Breast epithelium (tissue), 4 donors: ENCODE data around the gene SDK1. TPM values are rescaled to one million over a fixed set of nuclear protein-coding genes. Genes with fewer than 3 reads are reported as not detected.

Source experiments
- DNase-seq, 2 donors: peaks; one replicate each; pipeline ENCODE4 v3.0.0-alpha.2; 2019; ENCODE audit warnings: low spot score in 2 of 2
- H3K27ac ChIP-seq, 2 donors: fragments of 200-600 bp; sonication (generic) in 1 of 2; one replicate each; pipeline ENCODE4 v1.5.1; 2016 to 2019; ENCODE audit warnings: mild to moderate bottlenecking in 1 of 2
- H3K27me3 ChIP-seq, 2 donors: fragments of 200-600 bp; sonication (generic) in 1 of 2; one replicate each; pipeline versions ENCODE4 v1.5.1 to v1.6.0; 2017 to 2019; ENCODE audit warnings: control low read depth in 1 of 2, mild to moderate bottlenecking in 1 of 2
- H3K36me3 ChIP-seq: fragments of 200-600 bp; one replicate; pipeline ENCODE4 v1.5.1; 2019
- H3K4me1 ChIP-seq, 2 donors: fragments of 200-600 bp; sonication (generic); one replicate each; pipeline ENCODE4 v1.5.1; 2016 to 2019; ENCODE audit warnings: control low read depth in 1 of 2
- H3K4me3 ChIP-seq, 3 donors: fragments of 200-600 bp; sonication (generic); 1 replicate in 2 of 3; 2 replicates in 1 of 3; pipeline ENCODE4 v1.5.1; 2016 to 2019; ENCODE audit warnings: mild to moderate bottlenecking in 3 of 3, moderate library complexity in 2 of 3
- H3K9me3 ChIP-seq, 2 donors: fragments of 200-600 bp; sonication (generic) in 1 of 2; one replicate each; pipeline ENCODE4 v1.5.1; 2016 to 2019; ENCODE audit warnings: control low read depth in 1 of 2
- CTCF ChIP-seq, 3 donors: fragments of 450-650 bp; IDR thresholded peaks; one replicate each; pipeline ENCODE4 v1.5.1; 2016 to 2017; ENCODE audit warnings: antibody characterized with exemption in 3 of 3, mild to moderate bottlenecking in 3 of 3, moderate library complexity in 3 of 3
- POLR2A ChIP-seq: fragments of 450-650 bp; IDR thresholded peaks from one replicate; pipeline ENCODE4 v1.6.1; 2016; ENCODE audit warnings: antibody characterized with exemption, mild to moderate bottlenecking, moderate library complexity
- POLR2AphosphoS5 ChIP-seq, 3 donors: sonication (generic); formaldehyde crosslinking; IDR thresholded peaks; one replicate each; pipeline ENCODE4 v1.6.1; 2017; ENCODE audit warnings: antibody characterized with exemption in 3 of 3
- intact Hi-C: fragments of 100-400 bp; cut with DNase I; formaldehyde crosslinking; loops from one replicate; pipeline ENCODE4 v1.15.1; 2023; ENCODE audit warnings: low total_unique reads
- total RNA-seq, 3 donors: library from RNA; depleted of rRNA; stranded (reverse); fragments of >200 nt; gene quantifications; one replicate each; pipeline ENCODE4 v1.1.0, GENCODE V29; 2016

Gene SDK1
- total RNA-seq, 3 donors from 2014 or later: 3.7 to 18.2 (median 6.6) TPM

DNA sequence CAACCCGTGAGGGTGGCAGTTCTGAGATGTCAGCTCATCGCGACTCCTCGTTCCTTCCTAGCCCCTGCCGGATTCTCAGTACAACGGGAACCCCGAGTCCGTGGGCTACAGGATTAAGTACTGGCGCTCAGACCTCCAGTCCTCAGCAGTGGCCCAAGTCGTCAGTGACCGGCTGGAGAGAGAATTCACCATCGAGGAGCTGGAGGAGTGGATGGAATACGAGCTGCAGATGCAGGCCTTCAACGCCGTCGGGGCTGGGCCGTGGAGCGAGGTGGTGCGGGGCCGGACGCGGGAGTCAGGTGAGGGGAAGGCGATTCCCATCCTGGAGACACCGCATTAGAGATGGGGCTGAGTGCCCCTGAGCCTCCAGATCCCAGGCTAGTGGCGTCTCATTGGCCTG lies 812.9 kb downstream of the SDK1 start:
- no peak overlapping the region for H3K27ac ChIP-seq
- no peaks in the 10 kb centered on the region for H3K36me3 ChIP-seq
- peak in 1 of 2 donors; percentile 43 for DNase-seq
- no peak for TF ChIP-seq POLR2AphosphoS5 (IDR thresholded peaks at IDR 0.05)
- TF ChIP-seq POLR2A: no peak
- no peak for TF ChIP-seq CTCF (IDR thresholded peaks at IDR 0.05)
- intact Hi-C loops: no loop called here
- H3K4me1 ChIP-seq: no peaks in the 10 kb centered on the region
- no peaks in the 10 kb centered on the region for H3K27me3 ChIP-seq
- no peak overlapping the region for H3K4me3 ChIP-seq
- peaks cover 3 to 9% of the 10 kb centered on the region in 2 donors for H3K9me3 ChIP-seq

GRCh38 chr7:4115442-4115841 lies 814.4 kb downstream of the SDK1 start:
- Histone ChIP-seq H3K36me3 (no peaks in the 10 kb centered on the region), H3K9me3 (peaks cover 14 to 22% of the 10 kb centered on the region in 2 donors), H3K27me3 (no peaks in the 10 kb centered on the region), H3K27ac (no peak overlapping the region), H3K4me3 (no peak overlapping the region), H3K4me1 (no peaks in the 10 kb centered on the region)
- no peak for DNase-seq
- no peak for TF ChIP-seq CTCF (IDR thresholded peaks at IDR 0.05)
- TF ChIP-seq POLR2AphosphoS5 (IDR thresholded peaks at IDR 0.05): no peak
- TF ChIP-seq POLR2A: no peak
- intact Hi-C loops: no loop called here

- TF ChIP-seq POLR2AphosphoS5 (IDR thresholded peaks at IDR 0.05) (no peak), POLR2A (no peak), CTCF (IDR thresholded peaks at IDR 0.05) (no peak)
- H3K36me3 ChIP-seq: no peaks in the 10 kb centered on the region
- intact Hi-C loops: no loop called here
- H3K4me3 ChIP-seq: no peak overlapping the region
- H3K4me1 ChIP-seq: no peaks in the 10 kb centered on the region
- DNase-seq: peak in 1 of 2 donors; percentile 47
- no peak overlapping the region for H3K27ac ChIP-seq
- peaks cover 17 to 26% of the 10 kb centered on the region in 2 donors for H3K9me3 ChIP-seq
- H3K27me3 ChIP-seq: no peaks in the 10 kb centered on the region
Measured at GRCh38 chr7:4115941-4116610, 815.0 kb downstream of the SDK1 start.

GRCh38 chr7:4119848-4120247 lies 818.8 kb downstream of the SDK1 start:
- Histone ChIP-seq H3K27me3 (no peaks in the 10 kb centered on the region), H3K36me3 (no peaks in the 10 kb centered on the region), H3K4me1 (no peaks in the 10 kb centered on the region), H3K9me3 (peaks cover 17 to 32% of the 10 kb centered on the region in 2 donors), H3K27ac (no peak overlapping the region), H3K4me3 (no peak overlapping the region)
- TF ChIP-seq POLR2AphosphoS5 (IDR thresholded peaks at IDR 0.05) (no peak), POLR2A (no peak), CTCF (IDR thresholded peaks at IDR 0.05) (no peak)
- intact Hi-C loops: no loop called here
- DNase-seq: no peak

DNA sequence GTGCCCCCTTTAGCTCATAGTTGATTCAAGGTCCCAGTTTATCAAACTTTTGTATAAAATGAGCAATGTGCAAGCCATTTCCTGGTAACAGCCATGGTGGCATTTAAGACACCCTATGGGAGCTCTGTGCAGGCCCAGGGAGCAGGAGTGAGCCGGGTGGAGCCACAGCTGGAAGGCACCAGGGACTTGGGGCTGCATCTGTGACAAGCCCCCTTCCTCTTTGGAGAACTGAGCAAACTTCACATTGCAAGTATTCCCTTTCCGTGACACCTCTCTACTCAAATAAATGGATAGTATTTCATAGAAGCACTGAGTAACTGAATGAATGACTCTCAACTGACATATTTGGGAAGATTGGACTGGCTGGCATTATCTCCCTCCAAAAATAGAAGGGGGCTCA lies 822.3 kb downstream of the SDK1 start:
- Histone ChIP-seq H3K36me3 (no peaks in the 10 kb centered on the region), H3K27ac (no peak overlapping the region), H3K4me1 (no peaks in the 10 kb centered on the region), H3K9me3 (peaks cover 15 to 29% of the 10 kb centered on the region in 2 donors), H3K4me3 (no peak overlapping the region), H3K27me3 (no peaks in the 10 kb centered on the region)
- TF ChIP-seq POLR2AphosphoS5 (IDR thresholded peaks at IDR 0.05): no peak
- no peak for TF ChIP-seq POLR2A
- no peak for TF ChIP-seq CTCF (IDR thresholded peaks at IDR 0.05)
- intact Hi-C loops: no loop called here
- no peak for DNase-seq
